Natural killer cell (primary cell): ENCODE results near the gene CCDC183. TPM values are rescaled to one million over a fixed set of nuclear protein-coding genes. Genes with fewer than 3 reads are reported as not detected.
A peak's percentile ranks its signal among the peaks of the same experiment; 100 is the strongest.

Source experiments
- ATAC-seq, 3 donors: fragments of 150-1000 bp in 2 of 3; fragments of 200-7000 bp in 1 of 3; cut with Tn5 transposase; 1 replicate in 1 of 3; 2 replicates in 2 of 3; pipeline ENCODE4 v1.10.0; 2021; ENCODE audit warnings: mild to moderate bottlenecking in 2 of 3, moderate library complexity in 2 of 3
- DNase-seq, 2 donors: peaks; one replicate each; pipeline versions ENCODE4 v3.0.0 to v3.0.0-alpha.2; 2013 to 2021; ENCODE audit warnings: mixed read lengths in 1 of 2
- H3K27ac ChIP-seq: one replicate; pipeline ENCODE4 v1.5.1; 2013; ENCODE audit warnings: mild to moderate bottlenecking, low read length
- H3K27me3 ChIP-seq: one replicate; pipeline ENCODE4 v1.6.1; 2013; ENCODE audit warnings: low read length; ENCODE audit not compliant: control insufficient read depth, insufficient read depth
- H3K36me3 ChIP-seq: one replicate; pipeline ENCODE4 v1.6.1; 2013; ENCODE audit warnings: low read length; ENCODE audit not compliant: control insufficient read depth, insufficient read depth
- H3K4me1 ChIP-seq: one replicate; pipeline ENCODE4 v1.6.1; 2013; ENCODE audit warnings: low read length; ENCODE audit not compliant: control insufficient read depth, insufficient read depth
- H3K4me3 ChIP-seq: one replicate; pipeline ENCODE4 v1.5.1; 2013; ENCODE audit warnings: low read length
- H3K9me3 ChIP-seq: one replicate; pipeline ENCODE4 v1.6.1; 2013; ENCODE audit warnings: low read length; ENCODE audit not compliant: control insufficient read depth, insufficient read depth
- H3K27ac Mint-ChIP-seq, 2 donors: one replicate each; pipeline ENCODE4 v1.8.0; 2022; ENCODE audit warnings: mild to moderate bottlenecking in 2 of 2, mixed read lengths in 2 of 2, moderate library complexity in 1 of 2
- H3K27me3 Mint-ChIP-seq, 2 donors: one replicate each; pipeline ENCODE4 v1.8.0; 2022; ENCODE audit warnings: low read depth in 2 of 2, mixed read lengths in 2 of 2
- H3K36me3 Mint-ChIP-seq: one replicate; pipeline ENCODE4 v1.8.0; 2022; ENCODE audit warnings: mixed read lengths
- H3K4me1 Mint-ChIP-seq, 2 donors: one replicate each; pipeline ENCODE4 v1.8.0; 2022; ENCODE audit warnings: mixed read lengths in 2 of 2
- H3K4me3 Mint-ChIP-seq: one replicate; pipeline ENCODE4 v1.8.0; 2022; ENCODE audit warnings: mild to moderate bottlenecking, moderate library complexity, mixed read lengths
- H3K9me3 Mint-ChIP-seq, 2 donors: one replicate each; pipeline ENCODE4 v1.8.0; 2022; ENCODE audit warnings: mixed read lengths in 2 of 2
- WGBS: methylation state at CpG from one replicate; pipeline ENCODE4 v1.1.7; 2013; ENCODE audit warnings: missing lambda C conversion rate; ENCODE audit not compliant: insufficient coverage; 5-methylcytosine and 5-hydroxymethylcytosine counted together
- intact Hi-C: fragments of 100-400 bp; cut with micrococcal nuclease; formaldehyde crosslinking; loops from one replicate; pipeline ENCODE4 v1.14.2; 2022
- total RNA-seq, 4 donors: library from RNA; stranded (reverse); fragments of 120-200 nt in 1 of 4; gene quantifications; one replicate each; pipeline versions ENCODE4 v1.2.3 to v1.2.4, GENCODE V29; 2013 to 2022
- TF ChIP-seq, protein P1 (sequence below): fragments of 200-600 bp; IDR thresholded peaks from one replicate; pipeline ENCODE4 v1.8.0; 2022; ENCODE audit warnings: antibody characterized with exemption

CCDC183 gene
- total RNA-seq, 3 donors from 2014 or later (not counting 1 experiment from before 2014, with no cell fraction given): 0.56 to 0.75 (median 0.65) TPM

GRCh38 chr9:136790640-136791515 lies 5.3 kb upstream of the CCDC183 start, which contains the start of gene TMEM141:
Gene TMEM141 (plus strand): TSS chr9:136791344. CDS start chr9:136791371, 27 bp downstream.
- TF ChIP-seq, protein P1, sequence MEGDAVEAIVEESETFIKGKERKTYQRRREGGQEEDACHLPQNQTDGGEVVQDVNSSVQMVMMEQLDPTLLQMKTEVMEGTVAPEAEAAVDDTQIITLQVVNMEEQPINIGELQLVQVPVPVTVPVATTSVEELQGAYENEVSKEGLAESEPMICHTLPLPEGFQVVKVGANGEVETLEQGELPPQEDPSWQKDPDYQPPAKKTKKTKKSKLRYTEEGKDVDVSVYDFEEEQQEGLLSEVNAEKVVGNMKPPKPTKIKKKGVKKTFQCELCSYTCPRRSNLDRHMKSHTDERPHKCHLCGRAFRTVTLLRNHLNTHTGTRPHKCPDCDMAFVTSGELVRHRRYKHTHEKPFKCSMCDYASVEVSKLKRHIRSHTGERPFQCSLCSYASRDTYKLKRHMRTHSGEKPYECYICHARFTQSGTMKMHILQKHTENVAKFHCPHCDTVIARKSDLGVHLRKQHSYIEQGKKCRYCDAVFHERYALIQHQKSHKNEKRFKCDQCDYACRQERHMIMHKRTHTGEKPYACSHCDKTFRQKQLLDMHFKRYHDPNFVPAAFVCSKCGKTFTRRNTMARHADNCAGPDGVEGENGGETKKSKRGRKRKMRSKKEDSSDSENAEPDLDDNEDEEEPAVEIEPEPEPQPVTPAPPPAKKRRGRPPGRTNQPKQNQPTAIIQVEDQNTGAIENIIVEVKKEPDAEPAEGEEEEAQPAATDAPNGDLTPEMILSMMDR: no peak
- no peaks in the 10 kb centered on the region for H3K36me3 Mint-ChIP-seq
- intact Hi-C loops: loop anchor here (5.0 kb wide), 1 partner anchor 451 kb away; the partner anchor contains the start of gene TUBB4B
- ATAC-seq (peak; percentile 84 to 96 (median 86)), DNase-seq (peak; percentile 99 to 100)
- H3K9me3 Mint-ChIP-seq: no peaks in the 10 kb centered on the region
- H3K4me1 Mint-ChIP-seq: peaks cover 27 to 34% of the 10 kb centered on the region in 2 donors
- H3K27ac Mint-ChIP-seq: peak within 1 kb of the TSS; percentile 89 to 91
- peaks cover 9% of the 10 kb centered on the region for H3K36me3 ChIP-seq
- H3K27me3 ChIP-seq: no peaks in the 10 kb centered on the region
- WGBS: under 1% methylated on average over 70 of the region's 70 CpGs
- peak within 1 kb of the TSS; percentile 66 for H3K4me3 ChIP-seq
- peak within 1 kb of the TSS; percentile 88 for H3K27ac ChIP-seq
- H3K9me3 ChIP-seq: no peaks in the 10 kb centered on the region
- H3K4me3 Mint-ChIP-seq: peak within 1 kb of the TSS; percentile 80
- peaks cover 43% of the 10 kb centered on the region for H3K4me1 ChIP-seq
- H3K27me3 Mint-ChIP-seq: peaks cover 0 to 4% of the 10 kb centered on the region in 2 donors

DNA sequence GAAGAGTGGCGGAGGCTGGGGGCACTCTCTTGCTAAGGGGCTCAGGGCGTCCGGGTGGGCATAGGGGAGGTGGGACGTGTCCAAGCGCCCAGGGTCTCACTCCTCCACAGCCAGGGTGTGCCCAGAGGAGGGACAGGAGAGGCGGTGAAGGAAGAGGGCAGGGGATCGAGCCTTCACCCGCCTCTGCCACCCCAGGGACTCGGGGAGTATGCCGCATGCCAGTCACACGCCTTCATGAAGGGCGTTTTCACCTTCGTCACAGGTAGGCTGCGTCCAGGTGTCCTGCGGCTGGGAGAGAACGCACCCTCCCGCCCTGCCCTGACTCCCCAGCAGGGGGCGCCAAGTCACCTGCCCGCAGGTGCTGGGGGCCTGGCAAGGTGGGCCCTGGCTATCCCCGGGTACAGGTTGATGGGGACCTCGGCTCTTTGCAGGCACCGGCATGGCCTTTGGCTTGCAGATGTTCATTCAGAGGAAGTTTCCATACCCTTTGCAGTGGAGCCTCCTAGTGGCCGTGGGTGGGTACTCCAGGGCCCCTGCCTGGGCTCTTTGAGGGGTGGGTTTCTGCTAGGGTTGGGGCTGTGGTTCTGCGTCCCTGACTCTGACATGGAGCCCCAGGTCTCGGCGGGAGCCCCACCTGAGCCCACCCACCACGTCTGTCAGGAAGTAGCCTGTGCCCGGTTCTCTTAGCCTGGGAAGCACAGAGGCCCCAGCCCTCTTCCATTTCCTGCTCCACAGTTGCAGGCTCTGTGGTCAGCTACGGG lies 4.4 kb upstream of the CCDC183 start:
- Mint-ChIP-seq H3K9me3 (no peaks in the 10 kb centered on the region), H3K36me3 (no peaks in the 10 kb centered on the region), H3K27me3 (peaks cover 0 to 4% of the 10 kb centered on the region in 2 donors), H3K4me1 (peaks cover 31 to 34% of the 10 kb centered on the region in 2 donors), H3K27ac (peak overlapping the region; percentile 89 to 91), H3K4me3 (peak overlapping the region; percentile 80)
- Histone ChIP-seq H3K27ac (peak overlapping the region; percentile 88), H3K36me3 (peaks cover 9% of the 10 kb centered on the region), H3K27me3 (no peaks in the 10 kb centered on the region), H3K9me3 (no peaks in the 10 kb centered on the region), H3K4me1 (peaks cover 43% of the 10 kb centered on the region), H3K4me3 (peak overlapping the region; percentile 66)
- ATAC-seq (no peak), DNase-seq (peak; percentile 62 to 80)
- WGBS: under 1% methylated on average over 29 of the region's 29 CpGs
- intact Hi-C loops: loop anchor here (5.0 kb wide), 1 partner anchor 451 kb away; the partner anchor contains the start of gene TUBB4B
- TF ChIP-seq, protein P1: peak; percentile 96

- H3K27ac Mint-ChIP-seq: peak overlapping the region in 1 of 2 donors; percentile 89
Measured at GRCh38 chr9:136792321-136793085, 3.6 kb upstream of the CCDC183 start.

More at GRCh38 chr9:136792321-136793085, 3.6 kb upstream of the CCDC183 start:
- H3K9me3 Mint-ChIP-seq: no peaks in the 10 kb centered on the region
- TF ChIP-seq, protein P1: no peak
- peaks cover 9% of the 10 kb centered on the region for H3K36me3 ChIP-seq
- ATAC-seq: no peak
- intact Hi-C loops: loop anchor here (5.0 kb wide), 1 partner anchor 450 kb away; the partner anchor contains the start of gene TUBB4B
- H3K36me3 Mint-ChIP-seq: no peaks in the 10 kb centered on the region
- no peaks in the 10 kb centered on the region for H3K27me3 ChIP-seq
- no peak overlapping the region for H3K4me3 Mint-ChIP-seq
- peak in 1 of 2 donors; percentile 8 for DNase-seq
- H3K9me3 ChIP-seq: no peaks in the 10 kb centered on the region
- peaks cover 42% of the 10 kb centered on the region for H3K4me1 ChIP-seq
- 83% methylated on average over 14 of the region's 15 CpGs for WGBS
- peak overlapping the region; percentile 3 for H3K27ac ChIP-seq
- H3K27me3 Mint-ChIP-seq: peaks cover 0 to 1% of the 10 kb centered on the region in 2 donors
- H3K4me1 Mint-ChIP-seq: peaks cover 28 to 31% of the 10 kb centered on the region in 2 donors
- H3K4me3 ChIP-seq: no peak overlapping the region
